ENCODE measurements around the gene PLAAT2. TPM values are rescaled to one million over a fixed set of nuclear protein-coding genes. Genes with fewer than 3 reads are reported as not detected.

Gene PLAAT2
- total and polyA plus RNA-seq, 9 of the 15 experiments (the other 6 are each of a cell fraction or from before 2014, with no cell fraction given) = not detected

GRCh38 chr11:63517156-63517555 lies 46.0 kb downstream of the PLAAT2 start (continued):
- TF ChIP-seq ZKSCAN1 (IDR thresholded peaks at IDR 0.05; ENCODE audit: low read depth, low read length) (no peak), GABPB1 (CRISPR knock-in tag; IDR thresholded peaks at IDR 0.05) (no peak), HNRNPK (IDR thresholded peaks at IDR 0.05; ENCODE audit: low read depth, low read length, poor library complexity, severe bottlenecking) (no peak), PHB (CRISPR knock-in tag; IDR thresholded peaks at IDR 0.05) (no peak), SIRT6 (IDR thresholded peaks at IDR 0.05; ENCODE audit: low read depth, low read length) (no peak), IFI16 (CRISPR knock-in tag; IDR thresholded peaks at IDR 0.05) (no peak), ELF2 (CRISPR knock-in tag; IDR thresholded peaks at IDR 0.05) (no peak), CHD4 (IDR thresholded peaks at IDR 0.05; ENCODE audit: insufficient read depth, insufficient replicate concordance, low read depth, low read length, poor library complexity, severe bottlenecking) (no peak), U2AF1 (optimal IDR thresholded peaks at IDR 0.05; ENCODE audit: low read depth, low read length) (no peak), CBFA2T2 (conservative IDR thresholded peaks at IDR 0.05) (peak; percentile 88), TGIF2 (CRISPR knock-in tag; IDR thresholded peaks at IDR 0.05) (no peak), ZBTB49 (CRISPR knock-in tag; IDR thresholded peaks at IDR 0.05; ENCODE audit: borderline replicate concordance) (no peak), NFE2L1 (tag; IDR thresholded peaks at IDR 0.05; ENCODE audit: borderline replicate concordance, low read depth) (no peak), CBX1 (IDR thresholded peaks at IDR 0.05; ENCODE audit: low read depth) (no peak), ZNF79 (CRISPR knock-in tag; IDR thresholded peaks at IDR 0.05; ENCODE audit: low read depth) (no peak), KLF10 (CRISPR knock-in tag; IDR thresholded peaks at IDR 0.05) (no peak), TOE1 (IDR thresholded peaks at IDR 0.05; ENCODE audit: borderline replicate concordance) (peak; percentile 58; the same call in 1 of the 2 replicates), TOE1 (CRISPR knock-in tag; IDR thresholded peaks at IDR 0.05; ENCODE audit: borderline replicate concordance, low read depth) (no peak), NR1H2 (CRISPR knock-in tag; IDR thresholded peaks at IDR 0.05) (no peak), SMARCE1 (IDR thresholded peaks at IDR 0.05) (peak; percentile 91)
- TF ChIP-seq, protein P1, sequence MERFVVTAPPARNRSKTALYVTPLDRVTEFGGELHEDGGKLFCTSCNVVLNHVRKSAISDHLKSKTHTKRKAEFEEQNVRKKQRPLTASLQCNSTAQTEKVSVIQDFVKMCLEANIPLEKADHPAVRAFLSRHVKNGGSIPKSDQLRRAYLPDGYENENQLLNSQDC (CRISPR knock-in tag; IDR thresholded peaks at IDR 0.05) = no peak
- TF ChIP-seq, protein P2, sequence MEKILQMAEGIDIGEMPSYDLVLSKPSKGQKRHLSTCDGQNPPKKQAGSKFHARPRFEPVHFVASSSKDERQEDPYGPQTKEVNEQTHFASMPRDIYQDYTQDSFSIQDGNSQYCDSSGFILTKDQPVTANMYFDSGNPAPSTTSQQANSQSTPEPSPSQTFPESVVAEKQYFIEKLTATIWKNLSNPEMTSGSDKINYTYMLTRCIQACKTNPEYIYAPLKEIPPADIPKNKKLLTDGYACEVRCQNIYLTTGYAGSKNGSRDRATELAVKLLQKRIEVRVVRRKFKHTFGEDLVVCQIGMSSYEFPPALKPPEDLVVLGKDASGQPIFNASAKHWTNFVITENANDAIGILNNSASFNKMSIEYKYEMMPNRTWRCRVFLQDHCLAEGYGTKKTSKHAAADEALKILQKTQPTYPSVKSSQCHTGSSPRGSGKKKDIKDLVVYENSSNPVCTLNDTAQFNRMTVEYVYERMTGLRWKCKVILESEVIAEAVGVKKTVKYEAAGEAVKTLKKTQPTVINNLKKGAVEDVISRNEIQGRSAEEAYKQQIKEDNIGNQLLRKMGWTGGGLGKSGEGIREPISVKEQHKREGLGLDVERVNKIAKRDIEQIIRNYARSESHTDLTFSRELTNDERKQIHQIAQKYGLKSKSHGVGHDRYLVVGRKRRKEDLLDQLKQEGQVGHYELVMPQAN (IDR thresholded peaks at IDR 0.05; ENCODE audit: borderline replicate concordance) = no peak
- TF ChIP-seq, protein P3, sequence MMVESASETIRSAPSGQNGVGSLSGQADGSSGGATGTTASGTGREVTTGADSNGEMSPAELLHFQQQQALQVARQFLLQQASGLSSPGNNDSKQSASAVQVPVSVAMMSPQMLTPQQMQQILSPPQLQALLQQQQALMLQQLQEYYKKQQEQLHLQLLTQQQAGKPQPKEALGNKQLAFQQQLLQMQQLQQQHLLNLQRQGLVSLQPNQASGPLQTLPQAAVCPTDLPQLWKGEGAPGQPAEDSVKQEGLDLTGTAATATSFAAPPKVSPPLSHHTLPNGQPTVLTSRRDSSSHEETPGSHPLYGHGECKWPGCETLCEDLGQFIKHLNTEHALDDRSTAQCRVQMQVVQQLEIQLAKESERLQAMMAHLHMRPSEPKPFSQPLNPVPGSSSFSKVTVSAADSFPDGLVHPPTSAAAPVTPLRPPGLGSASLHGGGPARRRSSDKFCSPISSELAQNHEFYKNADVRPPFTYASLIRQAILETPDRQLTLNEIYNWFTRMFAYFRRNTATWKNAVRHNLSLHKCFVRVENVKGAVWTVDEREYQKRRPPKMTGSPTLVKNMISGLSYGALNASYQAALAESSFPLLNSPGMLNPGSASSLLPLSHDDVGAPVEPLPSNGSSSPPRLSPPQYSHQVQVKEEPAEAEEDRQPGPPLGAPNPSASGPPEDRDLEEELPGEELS (CRISPR knock-in tag; IDR thresholded peaks at IDR 0.05; ENCODE audit: borderline replicate concordance) = no peak

All from K562 (cell line).